EL (cell line): ENCODE data around the gene TTI1.

Experiments
- DNase-seq: peaks from one replicate; pipeline ENCODE4 v3.0.0-alpha.2; 2016

The TTI1 gene

GRCh38 chr20:38033330-38034107 is at the start of gene TTI1, which contains the start of gene RPRD1B:
Gene TTI1 (minus strand): TSS chr20:38033456. CDS start chr20:38013816, 19,640 bp downstream.
Gene RPRD1B (plus strand): TSS chr20:38033746. CDS start chr20:38033948, 202 bp downstream.
- peak; percentile 91 for DNase-seq

- no peak for DNase-seq
These were observed 49.6 kb upstream of the TTI1 start for GRCh38 chr20:38082894-38083293.

- DNase-seq, result no peak
These were observed 48.3 kb upstream of the TTI1 start for GRCh38 chr20:38081575-38081974.

- DNase-seq, result no peak
These were observed 46.1 kb upstream of the TTI1 start for GRCh38 chr20:38079353-38079752.

GRCh38 chr20:38078084-38078483 is 44.8 kb upstream of the TTI1 start:
- DNase-seq, result no peak

GRCh38 chr20:38076548-38076947 is 43.3 kb upstream of the TTI1 start:
- DNase-seq, result no peak

- no peak for DNase-seq
These were observed 42.1 kb upstream of the TTI1 start for GRCh38 chr20:38075161-38075998.

GRCh38 chr20:38073307-38074071 is 40.2 kb upstream of the TTI1 start:
- DNase-seq, result peak; percentile 96

GRCh38 chr20:38072898-38073297 is 39.6 kb upstream of the TTI1 start:
- DNase-seq, result no peak

- no peak for DNase-seq
These were observed 34.6 kb upstream of the TTI1 start for GRCh38 chr20:38067717-38068365.

GRCh38 chr20:38066969-38067716 is 33.9 kb upstream of the TTI1 start:
- DNase-seq, result no peak

GRCh38 chr20:38065764-38066375 is 32.6 kb upstream of the TTI1 start:
- no peak for DNase-seq

GRCh38 chr20:38063911-38064530 is 30.8 kb upstream of the TTI1 start:
- DNase-seq, result no peak

GRCh38 chr20:38062890-38063289 is 29.6 kb upstream of the TTI1 start:
- no peak for DNase-seq

GRCh38 chr20:38061109-38061508 is 27.9 kb upstream of the TTI1 start:
- DNase-seq, result no peak

GRCh38 chr20:38060536-38060935 is 27.3 kb upstream of the TTI1 start:
- peak; percentile 70 for DNase-seq

- no peak for DNase-seq
These were observed 26.6 kb upstream of the TTI1 start for GRCh38 chr20:38059832-38060231.

GRCh38 chr20:38057351-38057972 is 24.2 kb upstream of the TTI1 start:
- DNase-seq, result peak; percentile 75

GRCh38 chr20:38055848-38056247 is 22.6 kb upstream of the TTI1 start:
- no peak for DNase-seq

- DNase-seq, result no peak
These were observed 22.0 kb upstream of the TTI1 start for GRCh38 chr20:38055294-38055693.
